CD4-positive, alpha-beta T cell treated with Interferon alpha-2 for 1 hour (primary cell): ENCODE results near the gene IL17RC.
"Not testable (repeated sequence)": the region's sequence is repeated elsewhere in the genome, so short reads cannot be mapped to it uniquely, and the experiment has no call there.

Source experiments
- DNase-seq, 2 donors: peaks; one replicate each; pipeline ENCODE4 v3.0.0-alpha.2; 2020 to 2022

The IL17RC gene

GRCh38 chr3:9916734-9917680 lies at the start of gene IL17RC:
Gene IL17RC (plus strand): TSS chr3:9917098. CDS start chr3:9917316, 218 bp downstream.
- peak in 1 of 2 donors; percentile 11 for DNase-seq

GRCh38 chr3:9867106-9867505 lies 49.8 kb upstream of the IL17RC start:
- DNase-seq, result no peak

- DNase-seq, result no peak
Measured at GRCh38 chr3:9869955-9870354, 46.9 kb upstream of the IL17RC start.

- no peak for DNase-seq
Measured at GRCh38 chr3:9870978-9871377, 45.9 kb upstream of the IL17RC start.

GRCh38 chr3:9872067-9872466 lies 44.8 kb upstream of the IL17RC start:
- not testable (repeated sequence) for DNase-seq

GRCh38 chr3:9875448-9875847 lies 41.5 kb upstream of the IL17RC start:
- DNase-seq, result no peak

- not testable (repeated sequence) for DNase-seq
Measured at GRCh38 chr3:9876255-9876654, 40.6 kb upstream of the IL17RC start.

- DNase-seq, result no peak
Measured at GRCh38 chr3:9876991-9877390, 39.9 kb upstream of the IL17RC start.

- no peak for DNase-seq
Measured at GRCh38 chr3:9878700-9879099, 38.2 kb upstream of the IL17RC start.

GRCh38 chr3:9879830-9880549 lies 36.9 kb upstream of the IL17RC start, which contains the start of gene CIDEC:
Gene CIDEC (minus strand): TSS chr3:9880253. CDS start chr3:9878486, 1,767 bp downstream.
- DNase-seq, result no peak

GRCh38 chr3:9881441-9881840 lies 35.5 kb upstream of the IL17RC start:
- no peak for DNase-seq

- DNase-seq, result no peak
Measured at GRCh38 chr3:9883706-9884554, 33.0 kb upstream of the IL17RC start.

- no peak for DNase-seq
Measured at GRCh38 chr3:9884555-9885165, 32.2 kb upstream of the IL17RC start.

GRCh38 chr3:9886328-9886727 lies 30.6 kb upstream of the IL17RC start:
- no peak for DNase-seq

GRCh38 chr3:9887480-9887879 lies 29.4 kb upstream of the IL17RC start:
- DNase-seq, result no peak

- DNase-seq, result no peak
Measured at GRCh38 chr3:9888540-9888939, 28.4 kb upstream of the IL17RC start.

- DNase-seq, result no peak
Measured at GRCh38 chr3:9889405-9889804, 27.5 kb upstream of the IL17RC start.

GRCh38 chr3:9890249-9891071 lies 26.4 kb upstream of the IL17RC start, which contains the start of gene JAGN1:
Gene JAGN1 (plus strand): TSS chr3:9890610. CDS start chr3:9890723, 113 bp downstream.
- peak; percentile 89 to 94 for DNase-seq

- no peak for DNase-seq
Measured at GRCh38 chr3:9891072-9891622, 25.8 kb upstream of the IL17RC start.

GRCh38 chr3:9893739-9894138 lies 23.2 kb upstream of the IL17RC start:
- DNase-seq, result no peak

- not testable (repeated sequence) for DNase-seq
Measured at GRCh38 chr3:9895715-9896114, 21.2 kb upstream of the IL17RC start.
